Activated CD4-positive, CD25-positive, alpha-beta regulatory T cell (primary cell): ENCODE data around the gene ALDH4A1.
"Not testable (repeated sequence)": the region's sequence is repeated elsewhere in the genome, so short reads cannot be mapped to it uniquely, and the experiment has no call there.

Source experiments
- DNase-seq, 4 experiments: peaks; one replicate each; lab custom pipeline; 2025; lab: John Stamatoyannopoulos, UW

Gene ALDH4A1

DNA sequence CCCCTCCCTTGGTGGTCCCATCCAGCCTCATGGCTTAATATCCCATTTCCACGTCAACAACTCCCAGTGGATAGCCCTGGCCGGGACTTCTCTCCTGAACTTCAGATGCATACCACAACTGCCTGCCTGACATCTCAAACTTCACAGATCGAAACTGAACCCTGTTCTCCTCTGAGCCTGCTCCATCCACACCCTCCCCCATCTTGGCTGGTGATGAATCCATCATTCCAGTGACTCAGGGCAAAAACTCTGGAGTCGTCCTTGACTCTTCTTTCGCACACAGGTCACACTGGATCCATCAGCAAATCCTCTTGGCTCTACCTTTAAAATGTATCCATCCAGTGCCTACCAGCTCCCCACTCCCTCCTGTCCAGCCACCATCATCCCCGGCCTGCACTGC, 46.8 kb downstream of the ALDH4A1 start:
- no peak for DNase-seq

GRCh38 chr1:18854331-18855025, 47.9 kb downstream of the ALDH4A1 start:
- DNase-seq, result no peak

DNA sequence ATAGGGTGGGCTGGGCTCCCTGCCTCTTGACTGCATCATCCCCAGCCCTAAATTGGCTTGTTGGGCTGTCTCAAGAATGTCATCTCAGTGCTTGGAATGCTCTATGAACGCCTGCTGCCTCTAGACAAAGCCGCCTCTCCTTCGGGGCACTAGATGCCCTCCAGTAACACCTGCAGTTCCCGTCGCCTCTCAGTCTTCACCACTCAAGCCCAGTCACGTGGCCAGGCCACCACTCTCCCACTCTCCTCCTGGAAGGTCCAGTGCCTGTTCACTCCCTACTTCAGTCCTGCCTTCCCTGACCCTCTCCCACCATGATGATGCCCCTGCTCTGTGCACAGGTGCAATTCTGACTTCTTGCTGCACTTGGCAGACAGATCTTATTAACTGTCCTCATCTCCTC, 49.9 kb downstream of the ALDH4A1 start:
- DNase-seq, result no peak

DNA sequence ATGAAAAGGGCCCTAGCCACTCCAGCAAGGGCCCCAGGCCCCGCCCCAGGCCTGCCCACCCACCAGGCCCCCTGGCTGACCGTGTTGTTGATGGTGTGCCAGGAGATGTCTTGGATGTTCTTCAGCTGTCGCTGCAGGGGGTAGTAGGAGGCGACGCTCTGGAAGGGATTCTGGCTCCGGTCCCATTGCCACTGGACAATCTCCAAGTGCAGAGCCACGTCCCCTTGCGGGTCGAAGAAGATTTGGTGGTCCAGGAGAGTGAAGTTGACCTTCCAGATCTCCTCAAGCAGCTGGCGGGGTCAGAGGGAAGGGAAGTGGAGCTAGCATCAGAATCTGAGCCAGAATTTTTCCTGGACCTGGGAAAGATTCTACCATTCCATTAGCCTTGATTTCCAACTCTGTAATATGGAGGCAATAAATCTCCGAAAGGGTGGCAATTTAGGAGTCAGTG, 53.1 kb downstream of the ALDH4A1 start:
- DNase-seq, result no peak

DNA sequence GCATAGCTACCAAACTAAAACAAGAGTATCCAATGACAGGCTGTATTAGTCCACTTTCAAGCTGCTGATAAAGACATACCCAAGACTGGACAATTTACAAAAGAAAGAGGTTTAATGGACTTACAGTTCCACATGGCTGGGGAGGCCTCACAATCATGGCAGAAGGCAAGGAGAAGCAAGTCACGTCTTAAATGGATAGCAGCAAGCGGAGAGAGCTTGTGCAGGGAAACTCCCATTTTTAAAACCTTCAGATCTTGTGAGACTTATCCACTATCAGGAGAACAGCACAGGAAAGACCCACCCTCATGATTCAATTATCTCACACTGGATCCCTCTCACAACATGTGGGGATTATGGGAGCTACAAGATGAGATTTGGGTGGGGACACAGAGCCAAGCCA, 54.6 kb downstream of the ALDH4A1 start:
- DNase-seq, result not testable (repeated sequence)

GRCh38 chr1:18840145-18840544, 62.2 kb downstream of the ALDH4A1 start:
- DNase-seq, result no peak

DNA sequence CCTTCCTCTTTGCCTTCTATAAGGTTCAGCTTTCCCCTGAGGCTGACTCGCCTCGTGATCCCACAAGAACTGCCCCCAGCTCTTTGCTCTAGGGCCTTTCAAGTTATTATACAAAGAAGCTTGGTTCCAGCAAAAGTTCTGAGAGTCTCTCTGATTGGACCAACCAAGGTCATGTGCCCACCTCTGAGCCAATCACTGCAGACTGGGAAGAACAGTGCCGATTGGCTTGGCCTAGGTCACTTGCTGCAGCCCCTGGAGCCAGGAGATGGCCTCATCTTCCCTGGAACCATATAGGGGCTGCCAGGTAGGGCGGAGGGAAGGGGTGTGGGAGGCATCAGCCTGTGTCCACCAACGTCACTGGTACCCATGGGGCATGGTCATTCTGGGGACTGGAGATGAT, 65.7 kb downstream of the ALDH4A1 start:
- no peak for DNase-seq

DNA sequence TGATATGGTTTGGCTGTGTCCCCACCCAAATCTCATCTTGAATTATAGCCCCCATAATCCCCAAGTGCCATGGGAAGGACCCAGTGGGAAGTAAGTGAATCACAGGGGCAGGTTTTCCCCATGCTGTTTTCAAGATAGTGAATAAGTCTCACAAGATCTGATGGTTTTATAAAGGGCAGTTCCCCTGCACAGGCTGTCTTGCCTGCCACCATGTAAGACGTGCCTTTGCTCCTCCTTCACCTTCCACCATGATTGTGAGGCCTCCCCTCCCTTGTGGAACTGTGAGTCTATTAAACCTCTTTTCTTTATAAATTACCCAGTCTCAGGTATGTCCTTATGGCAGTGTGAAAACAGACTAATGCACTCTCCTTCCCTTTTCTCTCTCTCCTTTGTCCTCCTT, 70.0 kb downstream of the ALDH4A1 start:
- DNase-seq, result not testable (repeated sequence)

GRCh38 chr1:18831656-18832055, 70.7 kb downstream of the ALDH4A1 start:
- no peak for DNase-seq

- DNase-seq, result no peak
Observed at GRCh38 chr1:18830596-18830995, 71.8 kb downstream of the ALDH4A1 start.

GRCh38 chr1:18829671-18830070, 72.7 kb downstream of the ALDH4A1 start:
- no peak for DNase-seq

- DNase-seq, result no peak
Observed at GRCh38 chr1:18828224-18828623, 74.1 kb downstream of the ALDH4A1 start.

GRCh38 chr1:18823438-18823837, 78.9 kb downstream of the ALDH4A1 start:
- DNase-seq, result no peak
